ENCODE data around the gene CLEC16A.

The CLEC16A gene

GRCh38 chr16:11104168-11105037, 160.0 kb downstream of the CLEC16A start:
- no peak for ATAC-seq

GRCh38 chr16:11105038-11105903, 160.9 kb downstream of the CLEC16A start:
- peak; percentile 78 to 81 for ATAC-seq

- no peak for ATAC-seq
Observed at GRCh38 chr16:11106726-11107125, 162.4 kb downstream of the CLEC16A start.

- ATAC-seq: no peak
Observed at GRCh38 chr16:11107780-11108465, 163.6 kb downstream of the CLEC16A start.

GRCh38 chr16:11108466-11108805, 164.1 kb downstream of the CLEC16A start:
- ATAC-seq: no peak

- no peak for ATAC-seq
Observed at GRCh38 chr16:11109566-11109965, 165.2 kb downstream of the CLEC16A start.

- ATAC-seq: no peak
Observed at GRCh38 chr16:11111150-11111549, 166.8 kb downstream of the CLEC16A start.

- no peak for ATAC-seq
Observed at GRCh38 chr16:11111856-11112634, 167.7 kb downstream of the CLEC16A start.

GRCh38 chr16:11112723-11113348, 168.5 kb downstream of the CLEC16A start:
- no peak for ATAC-seq

GRCh38 chr16:11114366-11115164, 170.2 kb downstream of the CLEC16A start:
- peak; percentile 56 to 64 for ATAC-seq

- no peak for ATAC-seq
Observed at GRCh38 chr16:11117576-11118211, 173.3 kb downstream of the CLEC16A start.

GRCh38 chr16:11118479-11118878, 174.1 kb downstream of the CLEC16A start:
- no peak for ATAC-seq

- ATAC-seq: no peak
Observed at GRCh38 chr16:11121083-11121608, 176.8 kb downstream of the CLEC16A start.

GRCh38 chr16:11121914-11122692, 177.7 kb downstream of the CLEC16A start:
- ATAC-seq: no peak

- no peak for ATAC-seq
Observed at GRCh38 chr16:11123666-11124065, 179.3 kb downstream of the CLEC16A start.

GRCh38 chr16:11125936-11126335, 181.6 kb downstream of the CLEC16A start:
- ATAC-seq: no peak

GRCh38 chr16:11126399-11127054, 182.2 kb downstream of the CLEC16A start:
- ATAC-seq: no peak

GRCh38 chr16:11127610-11128195, 183.3 kb downstream of the CLEC16A start:
- no peak for ATAC-seq

Measured in activated CD4-positive, CD25-positive, alpha-beta regulatory T cell treated with anti-CD3 and anti-CD28 coated beads, Interleukin-2, amount 50 U/mL, for 24 hours (primary cell).